HCT116 (cell line): ENCODE measurements around the gene F7. TPM values are rescaled to one million over a fixed set of nuclear protein-coding genes. Genes with fewer than 3 reads are reported as not detected.

ENCODE experiments used
- ATAC-seq: fragments of 200-7000 bp; cut with Tn5 transposase; 2 replicates; pipeline ENCODE4 v1.9.1; 2020; ENCODE audit warnings: mild to moderate bottlenecking, moderate library complexity
- BruUV-seq: library from RNA; stranded (reverse); fragments of 400-500 nt; replicated peaks from 2 replicates; lab custom pipeline; 2021; lab: Mats Ljungman, UMichigan
- CTCF ChIA-PET: fragments of 300-600 bp; sonication (Branson Sonifier 250); formaldehyde crosslinking; loops from one replicate; lab custom pipeline; 2021; ENCODE audit warnings: antibody characterized with exemption; lab: Charles Lee
- POLR2A ChIA-PET: fragments of 300-600, 350-600 bp; sonication (Branson Sonifier 250); formaldehyde crosslinking; loops from one replicate; lab custom pipeline; 2021; ENCODE audit warnings: antibody characterized with exemption; lab: Charles Lee
- RAD21 ChIA-PET, 2 experiments: fragments of 300-600 bp; sonication (Branson Sonifier 250); formaldehyde crosslinking; loops; one replicate each; lab custom pipeline; 2023; ENCODE audit warnings: low total read pairs in 2 of 2; ENCODE audit not compliant: uncharacterized antibody in 2 of 2, unreplicated experiment in 2 of 2, low non-redundant PET in 1 of 2; lab: Charles Lee
- DNase-seq: peaks from one replicate; pipeline ENCODE4 v3.0.0-alpha.2; 2010; ENCODE audit warnings: low read depth, low spot score
- H2AFZ ChIP-seq: fragments of 200-600 bp; shearing (Covaris generic), sonication (generic); 2 replicates; pipeline ENCODE4 v1.6.1; 2017; ENCODE audit warnings: low read depth, mixed run types, mixed read lengths, antibody characterized with exemption, low read length; ENCODE audit not compliant: poor library complexity, severe bottlenecking
- H3K27ac ChIP-seq: 2 replicates; pipeline ENCODE4 v1.5.1; 2012; ENCODE audit warnings: low read depth, low read length
- H3K27me3 ChIP-seq: fragments of 200-600 bp; sonication (generic); 2 replicates; pipeline ENCODE4 v1.6.1; 2016; ENCODE audit warnings: mixed run types, low read length, mixed read lengths; ENCODE audit not compliant: insufficient read depth
- H3K36me3 ChIP-seq, 2 experiments: fragments of 200-500 bp in 1 of 2; fragments of 200-600 bp in 1 of 2; sonication (Bioruptor generic) in 1 of 2; sonication (generic) in 1 of 2; 2 replicates each; pipeline versions ENCODE4 v1.5.1 to v1.6.1; 2014 to 2016; ENCODE audit warnings: low read length in 2 of 2, inconsistent platforms in 1 of 2, mixed read lengths in 1 of 2, mixed run types in 1 of 2; ENCODE audit not compliant: insufficient read depth in 2 of 2, control insufficient read depth in 1 of 2
- H3K4me1 ChIP-seq, 2 experiments: fragments of 200-600 bp in 1 of 2; sonication (generic) in 1 of 2; 2 replicates each; pipeline versions ENCODE4 v1.5.1 to v1.6.1; 2012 to 2017; ENCODE audit warnings: low read length in 2 of 2, inconsistent platforms in 1 of 2, mild to moderate bottlenecking in 1 of 2, mixed read lengths in 1 of 2, mixed run types in 1 of 2, moderate library complexity in 1 of 2; ENCODE audit not compliant: insufficient read depth in 2 of 2, control insufficient read depth in 1 of 2
- H3K4me2 ChIP-seq: fragments of 200-600 bp; sonication (generic); 2 replicates; pipeline ENCODE4 v1.6.1; 2017; ENCODE audit warnings: mixed run types, low read length, mixed read lengths
- H3K4me3 ChIP-seq, 2 experiments: fragments of 200-600 bp in 1 of 2; sonication (generic) in 1 of 2; replicated peaks in 1 of 2; 2 replicates each; pipeline ENCODE4 v1.5.1; 2011 to 2016; ENCODE audit warnings: low read length in 2 of 2, control low read depth in 1 of 2, low read depth in 1 of 2, mild to moderate bottlenecking in 1 of 2, mixed read lengths in 1 of 2, mixed run types in 1 of 2
- H3K79me2 ChIP-seq: fragments of 200-600 bp; sonication (generic); 2 replicates; pipeline ENCODE4 v1.6.1; 2017; ENCODE audit warnings: mild to moderate bottlenecking, mixed run types, low read length, moderate library complexity, mixed read lengths; ENCODE audit not compliant: insufficient read depth
- H3K9ac ChIP-seq: fragments of 200-600 bp; sonication (generic); 2 replicates; pipeline ENCODE4 v1.6.1; 2016; ENCODE audit warnings: low read length, mixed read lengths
- H3K9me2 ChIP-seq: fragments of 200-600 bp; sonication (generic), shearing (Covaris generic); 2 replicates; pipeline ENCODE4 v1.6.1; 2017; ENCODE audit warnings: mixed run types, mild to moderate bottlenecking, moderate library complexity; ENCODE audit not compliant: insufficient read depth
- H3K9me3 ChIP-seq, 2 experiments: fragments of 200-500 bp in 1 of 2; fragments of 200-600 bp in 1 of 2; sonication (Bioruptor generic) in 1 of 2; sonication (generic) in 1 of 2; 2 replicates each; pipeline ENCODE4 v1.6.1; 2014 to 2017; ENCODE audit warnings: low read length in 2 of 2, mixed read lengths in 2 of 2, inconsistent platforms in 1 of 2, low read depth in 1 of 2, mild to moderate bottlenecking in 1 of 2, mixed run types in 1 of 2, moderate library complexity in 1 of 2; ENCODE audit not compliant: control insufficient read depth in 1 of 2, insufficient read depth in 1 of 2
- H4K20me1 ChIP-seq: fragments of 200-600 bp; sonication (generic), shearing (Covaris generic); 2 replicates; pipeline ENCODE4 v1.6.1; 2017; ENCODE audit warnings: mixed run types, mild to moderate bottlenecking, moderate library complexity; ENCODE audit not compliant: insufficient read depth
- CBX3 ChIP-seq: IDR thresholded peaks from 2 replicates; pipeline ENCODE4 v1.6.1; 2012; ENCODE audit warnings: low read depth
- CEBPB ChIP-seq: IDR thresholded peaks from 2 replicates; pipeline ENCODE4 v1.6.1; 2012; ENCODE audit warnings: low read depth
- EGR1 ChIP-seq: IDR thresholded peaks from 2 replicates; pipeline ENCODE4 v1.6.1; 2012; ENCODE audit warnings: low read depth
- ELF1 ChIP-seq: IDR thresholded peaks from 2 replicates; pipeline ENCODE4 v1.6.1; 2012; ENCODE audit warnings: low read depth, borderline replicate concordance
- EZH2 ChIP-seq: fragments of 200-600 bp; sonication (generic); IDR thresholded peaks from 2 replicates; pipeline ENCODE4 v1.6.1; 2017; ENCODE audit warnings: antibody characterized with exemption, mixed run types
- FOSL1 ChIP-seq: IDR thresholded peaks from 2 replicates; pipeline ENCODE4 v1.6.1; 2012; ENCODE audit warnings: low read depth
- JUND ChIP-seq: IDR thresholded peaks from 2 replicates; pipeline ENCODE4 v1.6.1; 2012
- POLR2AphosphoS5 ChIP-seq: IDR thresholded peaks from 2 replicates; pipeline ENCODE4 v1.6.1; 2011; ENCODE audit warnings: mild to moderate bottlenecking, low read depth, low read length, moderate library complexity
- RAD21 ChIP-seq: IDR thresholded peaks from 2 replicates; pipeline ENCODE4 v1.6.1; 2012; ENCODE audit warnings: low read depth, mild to moderate bottlenecking
- SIN3A ChIP-seq: IDR thresholded peaks from 2 replicates; pipeline ENCODE4 v1.6.1; 2012; ENCODE audit warnings: low read depth
- SP1 ChIP-seq: IDR thresholded peaks from 2 replicates; pipeline ENCODE4 v1.6.1; 2012; ENCODE audit warnings: low read depth
- SRF ChIP-seq: IDR thresholded peaks from 2 replicates; pipeline ENCODE4 v1.6.1; 2012; ENCODE audit warnings: low read depth
- TCF7L2 ChIP-seq: IDR thresholded peaks from 2 replicates; pipeline ENCODE4 v1.7.0; 2011; ENCODE audit warnings: borderline replicate concordance, inconsistent platforms; ENCODE audit not compliant: insufficient read depth, insufficient read length; ENCODE audit errors: extremely low read depth
- YY1 ChIP-seq: IDR thresholded peaks from 2 replicates; pipeline ENCODE4 v1.6.1; 2011; ENCODE audit warnings: low read length, low read depth, moderate library complexity, mild to moderate bottlenecking; ENCODE audit not compliant: insufficient replicate concordance; ENCODE audit errors: extremely low read depth
- ZNF274 ChIP-seq: fragments of 200-500 bp; sonication (Bioruptor generic); IDR thresholded peaks from 2 replicates; pipeline ENCODE4 v1.6.1; 2014; ENCODE audit warnings: mild to moderate bottlenecking, low read depth, low read length, inconsistent platforms
- intact Hi-C: fragments of 100-400 bp; cut with micrococcal nuclease; formaldehyde crosslinking; loops from 2 replicates; pipeline ENCODE4 v1.10.0; 2022
- total RNA-seq: library from RNA; stranded (reverse); gene quantifications from one replicate; pipeline ENCODE4 v1.2.1, GENCODE V29; 2021; ENCODE audit not compliant: unreplicated experiment
- TF ChIP-seq, protein P1 (sequence below): IDR thresholded peaks from 2 replicates; pipeline ENCODE4 v1.6.1; 2012
- TF ChIP-seq, protein P2 (sequence below): IDR thresholded peaks from 2 replicates; pipeline ENCODE4 v1.6.1; 2011; ENCODE audit warnings: mild to moderate bottlenecking, low read length, moderate library complexity; ENCODE audit not compliant: insufficient replicate concordance; ENCODE audit errors: extremely low read depth

Gene F7
- total RNA-seq, 1 experiment from 2014 or later: not detected

DNA sequence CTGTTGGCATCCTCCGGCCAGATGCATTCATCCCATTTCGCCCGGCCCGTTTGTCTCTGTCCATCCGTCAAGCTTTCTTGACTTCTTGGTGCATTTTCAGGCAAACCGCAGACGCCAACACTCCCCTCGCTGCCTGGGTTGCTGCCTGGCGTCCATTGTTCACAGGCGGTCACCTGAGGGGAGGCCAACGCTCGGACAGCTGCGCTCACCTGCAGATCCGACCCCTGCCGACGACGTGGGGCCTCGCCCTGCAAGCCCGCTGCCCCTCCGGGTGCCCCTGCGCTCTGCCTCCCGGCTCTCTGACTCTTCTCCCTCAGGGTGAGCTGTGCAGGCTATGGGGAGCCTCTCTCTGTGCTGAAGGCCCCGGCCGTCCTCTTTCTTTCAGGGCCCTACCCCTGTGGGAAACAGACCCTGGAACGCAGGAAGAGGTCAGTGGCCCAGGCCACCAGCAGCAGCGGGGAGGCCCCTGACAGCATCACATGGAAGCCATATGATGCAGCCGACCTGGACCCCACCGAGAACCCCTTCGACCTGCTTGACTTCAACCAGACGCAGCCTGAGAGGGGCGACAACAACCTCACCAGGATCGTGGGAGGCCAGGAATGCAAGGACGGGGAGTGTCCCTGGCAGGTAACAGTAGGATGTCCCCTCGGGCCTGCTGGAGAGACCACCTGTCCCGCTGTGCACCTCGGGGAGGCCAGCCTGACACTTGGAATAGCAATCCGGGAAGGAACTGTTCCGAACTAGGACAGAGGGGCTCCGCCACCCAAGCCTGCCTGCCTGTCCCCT, 38.1 kb downstream of the F7 start:
- Histone ChIP-seq H2AFZ (no peak overlapping the region), H3K9ac (no peak overlapping the region), H3K4me2 (no peak overlapping the region), H3K79me2 (no peaks in the 10 kb centered on the region), H3K9me3 (no peaks in the 10 kb centered on the region), H3K9me2 (no peaks in the 10 kb centered on the region), H3K27ac (no peak overlapping the region), H3K4me1 (no peaks in the 10 kb centered on the region), H4K20me1 (no peaks in the 10 kb centered on the region), H3K27me3 (no peaks in the 10 kb centered on the region), H3K36me3 (no peaks in the 10 kb centered on the region), H3K4me3 (no peak overlapping the region)
- intact Hi-C loops: no loop called here
- RAD21 ChIA-PET: no interaction called here
- POLR2A ChIA-PET: no interaction called here
- CTCF ChIA-PET: no interaction called here
- no peak for DNase-seq
- no TSS peak for BruUV-seq
- no peak for ATAC-seq
- TF ChIP-seq SP1: no peak
- no peak for TF ChIP-seq EZH2
- no peak for TF ChIP-seq YY1
- TF ChIP-seq ELF1: no peak
- no peak for TF ChIP-seq CBX3
- TF ChIP-seq FOSL1: no peak
- no peak for TF ChIP-seq JUND
- no peak for TF ChIP-seq TCF7L2
- TF ChIP-seq SIN3A: no peak
- TF ChIP-seq POLR2AphosphoS5: no peak
- no peak for TF ChIP-seq CEBPB
- TF ChIP-seq EGR1: no peak
- TF ChIP-seq RAD21: no peak
- TF ChIP-seq, protein P1, sequence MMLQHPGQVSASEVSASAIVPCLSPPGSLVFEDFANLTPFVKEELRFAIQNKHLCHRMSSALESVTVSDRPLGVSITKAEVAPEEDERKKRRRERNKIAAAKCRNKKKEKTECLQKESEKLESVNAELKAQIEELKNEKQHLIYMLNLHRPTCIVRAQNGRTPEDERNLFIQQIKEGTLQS: no peak
- no peak for TF ChIP-seq ZNF274
- TF ChIP-seq, protein P2, sequence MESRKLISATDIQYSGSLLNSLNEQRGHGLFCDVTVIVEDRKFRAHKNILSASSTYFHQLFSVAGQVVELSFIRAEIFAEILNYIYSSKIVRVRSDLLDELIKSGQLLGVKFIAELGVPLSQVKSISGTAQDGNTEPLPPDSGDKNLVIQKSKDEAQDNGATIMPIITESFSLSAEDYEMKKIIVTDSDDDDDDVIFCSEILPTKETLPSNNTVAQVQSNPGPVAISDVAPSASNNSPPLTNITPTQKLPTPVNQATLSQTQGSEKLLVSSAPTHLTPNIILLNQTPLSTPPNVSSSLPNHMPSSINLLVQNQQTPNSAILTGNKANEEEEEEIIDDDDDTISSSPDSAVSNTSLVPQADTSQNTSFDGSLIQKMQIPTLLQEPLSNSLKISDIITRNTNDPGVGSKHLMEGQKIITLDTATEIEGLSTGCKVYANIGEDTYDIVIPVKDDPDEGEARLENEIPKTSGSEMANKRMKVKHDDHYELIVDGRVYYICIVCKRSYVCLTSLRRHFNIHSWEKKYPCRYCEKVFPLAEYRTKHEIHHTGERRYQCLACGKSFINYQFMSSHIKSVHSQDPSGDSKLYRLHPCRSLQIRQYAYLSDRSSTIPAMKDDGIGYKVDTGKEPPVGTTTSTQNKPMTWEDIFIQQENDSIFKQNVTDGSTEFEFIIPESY: no peak
- TF ChIP-seq SRF: no peak
